NCI-H2081 (cell line): ENCODE measurements around the gene SMAD4.
"Not testable (repeated sequence)": the region's sequence is repeated elsewhere in the genome, so short reads cannot be mapped to it uniquely, and the experiment has no call there.

Source experiments
- DNase-seq, 2 experiments: peaks; one replicate each; lab custom pipeline; 2025; lab: John Stamatoyannopoulos, UW

The SMAD4 gene

GRCh38 chr18:51029694-51030536, at the start of gene SMAD4:
Gene SMAD4, plus strand, starts transcription at chr18:51030213. Its CDS starts 16,834 bp downstream, at chr18:51047047.
- DNase-seq: peak; percentile 92 to 93

- DNase-seq: no peak
Observed at GRCh38 chr18:50981381-50981780, 48.6 kb upstream of the SMAD4 start.

- DNase-seq: no peak
Observed at GRCh38 chr18:50982086-50982801, 47.8 kb upstream of the SMAD4 start.

GRCh38 chr18:50982802-50983179, 47.2 kb upstream of the SMAD4 start:
- DNase-seq: no peak

GRCh38 chr18:50986360-50987087, 43.5 kb upstream of the SMAD4 start:
- no peak for DNase-seq

- DNase-seq: no peak
Observed at GRCh38 chr18:50987261-50987660, 42.8 kb upstream of the SMAD4 start.

GRCh38 chr18:50989711-50990110, 40.3 kb upstream of the SMAD4 start:
- no peak for DNase-seq

GRCh38 chr18:50992351-50992762, 37.7 kb upstream of the SMAD4 start:
- no peak for DNase-seq

- no peak for DNase-seq
Observed at GRCh38 chr18:50994031-50994430, 36.0 kb upstream of the SMAD4 start.

- DNase-seq: not testable (repeated sequence)
Observed at GRCh38 chr18:51003174-51003573, 26.8 kb upstream of the SMAD4 start.

GRCh38 chr18:51006061-51006818, 23.8 kb upstream of the SMAD4 start:
- no peak for DNase-seq

- no peak for DNase-seq
Observed at GRCh38 chr18:51006948-51007789, 22.8 kb upstream of the SMAD4 start.

GRCh38 chr18:51007790-51008139, 22.2 kb upstream of the SMAD4 start:
- no peak for DNase-seq

- DNase-seq: peak in 1 of 2 experiments; percentile 68
Observed at GRCh38 chr18:51009072-51009471, 20.9 kb upstream of the SMAD4 start.

- no peak for DNase-seq
Observed at GRCh38 chr18:51010218-51010617, 19.8 kb upstream of the SMAD4 start.

- no peak for DNase-seq
Observed at GRCh38 chr18:51011709-51012108, 18.3 kb upstream of the SMAD4 start.

GRCh38 chr18:51012441-51012840, 17.6 kb upstream of the SMAD4 start:
- no peak for DNase-seq

GRCh38 chr18:51013259-51013658, 16.8 kb upstream of the SMAD4 start:
- DNase-seq: no peak

GRCh38 chr18:51017140-51017879, 12.7 kb upstream of the SMAD4 start:
- no peak for DNase-seq

- DNase-seq: no peak
Observed at GRCh38 chr18:51020536-51020935, 9.5 kb upstream of the SMAD4 start.
